Activated T-cell treated with anti-CD3 and anti-CD28 coated beads, Interleukin-2, amount 50 U/mL, for 72 hours (primary cell): ENCODE data around the gene STK11. TPM values are rescaled to one million over a fixed set of nuclear protein-coding genes. Genes with fewer than 3 reads are reported as not detected.
"Not testable (repeated sequence)": the region's sequence is repeated elsewhere in the genome, so short reads cannot be mapped to it uniquely, and the experiment has no call there.

Source experiments
- ATAC-seq, 2 donors: fragments of 150-1000 bp; cut with Tn5 transposase; replicated peaks in 1 of 2; 2 replicates each; pipeline ENCODE4 v1.10.0; 2021; ENCODE audit warnings: moderate library complexity in 2 of 2, mild to moderate bottlenecking in 1 of 2
- DNase-seq, 2 donors: peaks; one replicate each; pipeline ENCODE4 v3.0.0; 2021 to 2022; ENCODE audit warnings: mixed read lengths in 1 of 2
- H3K27ac Mint-ChIP-seq: one replicate; pipeline ENCODE4 v1.8.0; 2022; ENCODE audit warnings: mild to moderate bottlenecking, moderate library complexity, mixed read lengths
- H3K27me3 Mint-ChIP-seq: one replicate; pipeline ENCODE4 v1.8.0; 2022; ENCODE audit warnings: low read depth, mixed read lengths
- H3K36me3 Mint-ChIP-seq, 2 donors: one replicate each; pipeline ENCODE4 v1.8.0; 2022; ENCODE audit warnings: mixed read lengths in 2 of 2, mild to moderate bottlenecking in 1 of 2; ENCODE audit not compliant: insufficient read depth in 2 of 2
- H3K4me1 Mint-ChIP-seq: one replicate; pipeline ENCODE4 v1.8.0; 2022; ENCODE audit warnings: low read depth, mixed read lengths
- H3K4me3 Mint-ChIP-seq, 2 donors: one replicate each; pipeline ENCODE4 v1.8.0; 2022; ENCODE audit warnings: mild to moderate bottlenecking in 2 of 2, mixed read lengths in 2 of 2, moderate library complexity in 2 of 2
- H3K9me3 Mint-ChIP-seq, 2 donors: one replicate each; pipeline ENCODE4 v1.8.0; 2022; ENCODE audit warnings: mixed read lengths in 2 of 2
- total RNA-seq, 2 donors: library from RNA; stranded (reverse); gene quantifications; one replicate each; pipeline ENCODE4 v1.2.3, GENCODE V29; 2022

STK11 gene
- total RNA-seq, 2 donors from 2014 or later, result 81.5 to 86.3 TPM

GRCh38 chr19:1173845-1174809 is 31.5 kb upstream of the STK11 start, which contains the start of gene SBNO2:
Gene SBNO2 (minus strand): TSS chr19:1174268. CDS start chr19:1154276, 19,992 bp downstream.
- Mint-ChIP-seq H3K9me3 (no peaks in the 10 kb centered on the region), H3K4me1 (peaks cover 38% of the 10 kb centered on the region), H3K36me3 (peaks cover 4% of the 10 kb centered on the region in 2 donors), H3K27ac (peak within 1 kb of the TSS; percentile 94), H3K4me3 (peak within 1 kb of the TSS; percentile 92 to 94), H3K27me3 (no peaks in the 10 kb centered on the region)
- ATAC-seq (peak; percentile 90 to 92), DNase-seq (peak; percentile 91 to 99)

GRCh38 chr19:1177322-1178114 is 28.1 kb upstream of the STK11 start:
- ATAC-seq (no peak), DNase-seq (no peak)
- Mint-ChIP-seq H3K9me3 (no peaks in the 10 kb centered on the region), H3K27me3 (no peaks in the 10 kb centered on the region), H3K4me1 (peaks cover 23% of the 10 kb centered on the region), H3K4me3 (no peak overlapping the region), H3K27ac (no peak overlapping the region), H3K36me3 (peaks cover 1 to 3% of the 10 kb centered on the region in 2 donors)

GRCh38 chr19:1181606-1182005 is 24.0 kb upstream of the STK11 start:
- Mint-ChIP-seq H3K27ac (no peak overlapping the region), H3K4me3 (no peak overlapping the region)
- no peak for ATAC-seq

GRCh38 chr19:1182068-1182467 is 23.5 kb upstream of the STK11 start:
- no peak overlapping the region for H3K4me3 Mint-ChIP-seq
- H3K9me3 Mint-ChIP-seq, result no peaks in the 10 kb centered on the region
- ATAC-seq, result no peak
- no peak for DNase-seq
- no peak overlapping the region for H3K27ac Mint-ChIP-seq
- peaks cover 16% of the 10 kb centered on the region for H3K4me1 Mint-ChIP-seq
- no peaks in the 10 kb centered on the region for H3K36me3 Mint-ChIP-seq
- no peaks in the 10 kb centered on the region for H3K27me3 Mint-ChIP-seq

More at GRCh38 chr19:1181606-1182005, 24.0 kb upstream of the STK11 start:
- no peaks in the 10 kb centered on the region for H3K9me3 Mint-ChIP-seq
- no peaks in the 10 kb centered on the region for H3K36me3 Mint-ChIP-seq
- no peaks in the 10 kb centered on the region for H3K27me3 Mint-ChIP-seq
- DNase-seq, result no peak
- H3K4me1 Mint-ChIP-seq, result peaks cover 16% of the 10 kb centered on the region

GRCh38 chr19:1182727-1183126 is 22.9 kb upstream of the STK11 start:
- Mint-ChIP-seq H3K27me3 (no peaks in the 10 kb centered on the region), H3K4me1 (peaks cover 16% of the 10 kb centered on the region), H3K9me3 (no peaks in the 10 kb centered on the region), H3K36me3 (no peaks in the 10 kb centered on the region), H3K4me3 (no peak overlapping the region), H3K27ac (no peak overlapping the region)
- no peak for ATAC-seq
- DNase-seq, result no peak

- H3K27ac Mint-ChIP-seq, result no peak overlapping the region
- no peaks in the 10 kb centered on the region for H3K27me3 Mint-ChIP-seq
- no peaks in the 10 kb centered on the region for H3K36me3 Mint-ChIP-seq
- no peak overlapping the region for H3K4me3 Mint-ChIP-seq
- DNase-seq (no peak), ATAC-seq (peak in 1 of 2 donors; percentile 42)
- H3K4me1 Mint-ChIP-seq, result peaks cover 16% of the 10 kb centered on the region
- no peaks in the 10 kb centered on the region for H3K9me3 Mint-ChIP-seq
Observed at GRCh38 chr19:1183543-1184172, 21.9 kb upstream of the STK11 start.

- peaks cover 37% of the 10 kb centered on the region for H3K4me1 Mint-ChIP-seq
- H3K36me3 Mint-ChIP-seq, result no peaks in the 10 kb centered on the region
- no peaks in the 10 kb centered on the region for H3K9me3 Mint-ChIP-seq
- ATAC-seq (peak; percentile 76 to 83), DNase-seq (peak; percentile 73 to 81)
- peak overlapping the region; percentile 79 for H3K27ac Mint-ChIP-seq
- no peaks in the 10 kb centered on the region for H3K27me3 Mint-ChIP-seq
- peak overlapping the region in 1 of 2 donors; percentile 5 for H3K4me3 Mint-ChIP-seq
Observed at GRCh38 chr19:1189419-1189818, 16.2 kb upstream of the STK11 start.

- Mint-ChIP-seq H3K27ac (no peak overlapping the region), H3K4me1 (peaks cover 16% of the 10 kb centered on the region), H3K4me3 (no peak overlapping the region), H3K9me3 (no peaks in the 10 kb centered on the region), H3K27me3 (no peaks in the 10 kb centered on the region), H3K36me3 (no peaks in the 10 kb centered on the region)
- ATAC-seq (no peak), DNase-seq (no peak)
Observed at GRCh38 chr19:1199531-1199930, 6.0 kb upstream of the STK11 start.

- H3K4me1 Mint-ChIP-seq, result peaks cover 22% of the 10 kb centered on the region
- not testable (repeated sequence) for H3K36me3 Mint-ChIP-seq, H3K27me3 Mint-ChIP-seq, DNase-seq, ATAC-seq, H3K4me3 Mint-ChIP-seq, H3K27ac Mint-ChIP-seq, H3K9me3 Mint-ChIP-seq
Observed at GRCh38 chr19:1200614-1201013, 5.0 kb upstream of the STK11 start.

- peak overlapping the region; percentile 99 for H3K4me3 Mint-ChIP-seq
- peak in 1 of 2 donors; percentile 27 for DNase-seq
- H3K4me1 Mint-ChIP-seq, result peaks cover 56% of the 10 kb centered on the region
Observed at GRCh38 chr19:1206150-1206863, 729 bp downstream of the STK11 start.

GRCh38 chr19:1206864-1207450 is 1.4 kb downstream of the STK11 start:
- H3K9me3 Mint-ChIP-seq, result no peaks in the 10 kb centered on the region
- H3K4me1 Mint-ChIP-seq, result peaks cover 60% of the 10 kb centered on the region

More at GRCh38 chr19:1206150-1206863, 729 bp downstream of the STK11 start:
- Mint-ChIP-seq H3K36me3 (peaks cover 5 to 11% of the 10 kb centered on the region in 2 donors), H3K27ac (peak overlapping the region; percentile 97), H3K27me3 (no peaks in the 10 kb centered on the region), H3K9me3 (no peaks in the 10 kb centered on the region)
- no peak for ATAC-seq

GRCh38 chr19:1208830-1209229 is 3.3 kb downstream of the STK11 start:
- not testable (repeated sequence) for H3K27ac Mint-ChIP-seq, H3K9me3 Mint-ChIP-seq, H3K27me3 Mint-ChIP-seq, DNase-seq, ATAC-seq
- peak overlapping the region in 1 of 2 donors; percentile 99 for H3K4me3 Mint-ChIP-seq
- H3K36me3 Mint-ChIP-seq, result peaks cover 9 to 22% of the 10 kb centered on the region in 2 donors
- H3K4me1 Mint-ChIP-seq, result peaks cover 58% of the 10 kb centered on the region

More at GRCh38 chr19:1206864-1207450, 1.4 kb downstream of the STK11 start:
- Mint-ChIP-seq H3K4me3 (peak overlapping the region; percentile 99), H3K27ac (peak overlapping the region; percentile 97), H3K36me3 (peaks cover 5 to 14% of the 10 kb centered on the region in 2 donors), H3K27me3 (no peaks in the 10 kb centered on the region)
- ATAC-seq, result no peak
- peak; percentile 28 to 34 for DNase-seq
